WERI-Rb-1 (cell line): Measurements from ENCODE around the gene GALNT17.

ENCODE experiments used
- DNase-seq: peaks from one replicate; pipeline ENCODE4 v3.0.0-alpha.2; 2020
- H3K27ac ChIP-seq: fragments of 250-450 bp; sonication (Bioruptor Pico); 2 replicates; pipeline ENCODE4 v1.5.1; 2020; ENCODE audit warnings: mild to moderate bottlenecking, moderate library complexity
- H3K27me3 ChIP-seq: fragments of 250-450 bp; sonication (Bioruptor Pico); 2 replicates; pipeline ENCODE4 v1.5.1; 2021; ENCODE audit warnings: mild to moderate bottlenecking, low read depth, moderate library complexity; ENCODE audit not compliant: insufficient read depth, severe bottlenecking
- H3K36me3 ChIP-seq: fragments of 250-450 bp; sonication (Bioruptor Pico); 2 replicates; pipeline ENCODE4 v1.5.1; 2020; ENCODE audit warnings: mild to moderate bottlenecking, moderate library complexity
- H3K4me3 ChIP-seq: 2 replicates; pipeline ENCODE4 v1.5.1; 2011; ENCODE audit warnings: low read depth, mild to moderate bottlenecking, control low read depth, low read length
- H3K9me3 ChIP-seq: fragments of 250-450 bp; sonication (Bioruptor Pico); 2 replicates; pipeline ENCODE4 v1.5.1; 2021; ENCODE audit warnings: mild to moderate bottlenecking, moderate library complexity; ENCODE audit not compliant: severe bottlenecking
- CTCF ChIP-seq: IDR thresholded peaks from 2 replicates; pipeline ENCODE4 v1.5.1; 2011; ENCODE audit warnings: low read depth, mild to moderate bottlenecking, control low read depth, inconsistent platforms, low read length

Gene GALNT17

GRCh38 chr7:71687286-71687685 is 555.3 kb downstream of the GALNT17 start:
- Histone ChIP-seq H3K27ac (no peak overlapping the region), H3K27me3 (peaks cover 40% of the 10 kb centered on the region), H3K9me3 (no peaks in the 10 kb centered on the region), H3K4me3 (no peak overlapping the region), H3K36me3 (no peaks in the 10 kb centered on the region)
- no peak for TF ChIP-seq CTCF
- no peak for DNase-seq

- Histone ChIP-seq H3K27ac (no peak overlapping the region), H3K27me3 (peaks cover 33% of the 10 kb centered on the region), H3K36me3 (no peaks in the 10 kb centered on the region), H3K4me3 (no peak overlapping the region), H3K9me3 (no peaks in the 10 kb centered on the region)
- DNase-seq: no peak
- TF ChIP-seq CTCF: no peak
Observed at GRCh38 chr7:71687831-71688599, 556.1 kb downstream of the GALNT17 start.

GRCh38 chr7:71691538-71691937 is 559.6 kb downstream of the GALNT17 start:
- Histone ChIP-seq H3K4me3 (no peak overlapping the region), H3K36me3 (no peaks in the 10 kb centered on the region), H3K9me3 (no peaks in the 10 kb centered on the region), H3K27ac (no peak overlapping the region), H3K27me3 (peaks cover 15% of the 10 kb centered on the region)
- DNase-seq: no peak
- no peak for TF ChIP-seq CTCF

GRCh38 chr7:71694665-71695064 is 562.7 kb downstream of the GALNT17 start:
- Histone ChIP-seq H3K27ac (no peak overlapping the region), H3K9me3 (no peaks in the 10 kb centered on the region), H3K36me3 (no peaks in the 10 kb centered on the region), H3K27me3 (peaks cover 4% of the 10 kb centered on the region), H3K4me3 (no peak overlapping the region)
- no peak for DNase-seq
- TF ChIP-seq CTCF: no peak

- Histone ChIP-seq H3K9me3 (no peaks in the 10 kb centered on the region), H3K4me3 (no peak overlapping the region), H3K36me3 (no peaks in the 10 kb centered on the region), H3K27me3 (peaks cover 4% of the 10 kb centered on the region), H3K27ac (no peak overlapping the region)
- no peak for TF ChIP-seq CTCF
- DNase-seq: no peak
Observed at GRCh38 chr7:71695186-71695585, 563.2 kb downstream of the GALNT17 start.

- Histone ChIP-seq H3K9me3 (no peaks in the 10 kb centered on the region), H3K4me3 (no peak overlapping the region), H3K27ac (no peak overlapping the region), H3K36me3 (no peaks in the 10 kb centered on the region), H3K27me3 (peaks cover 3% of the 10 kb centered on the region)
- TF ChIP-seq CTCF: no peak
- DNase-seq: no peak
Observed at GRCh38 chr7:71696511-71696910, 564.6 kb downstream of the GALNT17 start.
